AG08395 (cell line): ENCODE data around the gene GPT2.
"Not testable (repeated sequence)": the region's sequence is repeated elsewhere in the genome, so short reads cannot be mapped to it uniquely, and the experiment has no call there.

Experiments
- DNase-seq: peaks from one replicate; pipeline ENCODE4 v3.0.0; 2012; ENCODE audit warnings: mixed read lengths, low spot score

The GPT2 gene

DNA sequence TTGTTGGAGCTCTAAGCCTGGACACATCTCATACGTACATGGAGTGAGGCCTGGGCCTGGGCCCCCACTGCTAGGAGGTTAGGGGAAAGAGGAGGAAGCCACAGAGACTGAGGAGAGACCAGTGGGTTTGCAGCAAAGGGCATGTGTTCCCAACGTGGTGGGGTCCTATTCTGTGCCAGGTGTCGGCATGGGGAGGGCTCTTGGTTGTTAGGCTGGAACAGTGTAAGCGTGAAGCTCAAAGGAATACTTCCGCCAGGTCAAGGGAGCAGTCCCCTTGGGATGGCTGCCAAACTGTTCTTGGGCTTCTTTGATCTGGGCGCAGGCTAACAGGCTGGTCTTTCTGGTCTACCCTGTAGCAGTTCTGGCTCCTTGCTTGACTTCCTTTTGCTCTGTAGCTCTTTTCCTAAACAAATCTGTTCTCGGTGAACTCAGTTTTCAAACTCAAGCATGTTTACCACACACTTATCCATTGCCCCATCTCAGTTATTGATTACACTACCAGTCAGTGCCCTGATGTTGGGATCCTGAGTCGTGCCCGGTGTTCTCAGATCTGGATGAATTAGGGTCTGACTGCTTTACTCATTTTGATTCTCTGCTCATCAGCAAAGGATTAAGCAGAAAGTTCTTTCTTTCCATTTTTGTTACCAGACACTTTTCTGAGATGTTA lies 36.4 kb downstream of the GPT2 start:
- DNase-seq = no peak

DNA sequence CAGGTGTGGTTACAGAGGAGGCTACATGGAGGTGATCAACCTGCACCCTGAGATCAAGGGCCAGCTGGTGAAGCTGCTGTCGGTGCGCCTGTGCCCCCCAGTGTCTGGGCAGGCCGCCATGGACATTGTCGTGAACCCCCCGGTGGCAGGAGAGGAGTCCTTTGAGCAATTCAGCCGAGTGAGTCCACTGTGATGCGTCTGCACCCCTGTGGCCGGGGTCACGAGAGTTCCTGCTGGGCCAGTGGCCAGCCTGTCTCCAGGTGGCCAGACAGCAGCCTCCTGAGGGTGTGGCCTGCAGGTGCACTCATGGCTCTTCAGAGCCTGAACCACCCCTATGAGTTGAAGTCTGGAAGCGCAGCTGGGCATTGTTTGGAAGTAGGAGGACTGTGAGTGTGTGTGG lies 38.1 kb downstream of the GPT2 start:
- DNase-seq = no peak

DNA sequence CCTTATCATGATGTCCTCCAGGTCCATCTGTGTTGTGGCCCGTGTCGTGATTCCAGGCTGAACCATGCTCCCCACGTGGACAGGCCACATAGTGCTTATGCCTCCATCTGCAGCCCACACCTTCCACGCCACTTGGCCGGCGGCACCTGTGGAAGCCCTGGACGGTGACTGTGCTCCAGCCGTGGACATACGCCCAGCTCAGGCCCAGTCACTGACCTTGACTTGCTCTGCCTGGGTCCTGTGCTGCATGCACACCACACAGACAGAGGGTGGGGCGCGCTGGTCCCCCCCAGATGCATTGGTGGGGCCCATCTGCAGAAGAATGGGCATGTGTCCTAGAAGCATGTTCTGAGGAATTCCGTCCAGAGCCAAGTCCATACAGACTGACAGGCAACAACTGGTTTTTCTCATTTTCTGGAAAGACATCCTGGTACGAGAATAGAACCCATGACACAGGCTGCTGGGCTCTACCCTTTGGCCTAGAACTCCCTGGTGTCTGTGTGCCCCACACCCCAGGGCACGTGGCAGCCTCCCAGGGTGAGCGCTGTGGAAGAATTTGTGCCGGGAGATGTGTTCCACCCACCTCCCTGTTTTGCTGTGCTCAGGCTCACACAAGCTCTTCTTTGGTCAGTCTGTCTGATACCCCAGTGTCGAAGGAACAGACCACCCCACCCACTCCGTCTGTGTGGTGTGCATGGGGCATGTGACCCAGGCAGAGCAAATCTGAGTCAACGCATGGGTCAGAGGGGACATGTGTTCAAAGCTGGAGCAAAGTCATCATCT lies 39.5 kb downstream of the GPT2 start:
- no peak for DNase-seq

DNA sequence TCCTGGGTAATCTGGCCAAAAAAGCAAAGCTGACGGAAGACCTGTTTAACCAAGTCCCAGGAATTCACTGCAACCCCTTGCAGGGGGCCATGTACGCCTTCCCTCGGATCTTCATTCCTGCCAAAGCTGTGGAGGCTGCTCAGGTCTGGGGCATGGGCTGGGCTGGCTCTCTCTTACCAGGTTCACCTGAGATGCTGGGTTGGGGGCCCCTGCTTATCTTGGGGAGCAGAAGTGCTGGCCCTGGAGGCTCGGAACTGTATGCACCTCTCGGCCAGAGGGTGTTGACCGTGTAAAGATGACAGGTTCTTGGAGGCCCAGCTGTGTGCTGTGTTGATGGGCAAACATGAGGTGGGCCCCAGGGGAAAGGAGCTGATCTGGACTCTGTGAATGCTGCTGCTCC lies 40.2 kb downstream of the GPT2 start:
- DNase-seq = no peak

DNA sequence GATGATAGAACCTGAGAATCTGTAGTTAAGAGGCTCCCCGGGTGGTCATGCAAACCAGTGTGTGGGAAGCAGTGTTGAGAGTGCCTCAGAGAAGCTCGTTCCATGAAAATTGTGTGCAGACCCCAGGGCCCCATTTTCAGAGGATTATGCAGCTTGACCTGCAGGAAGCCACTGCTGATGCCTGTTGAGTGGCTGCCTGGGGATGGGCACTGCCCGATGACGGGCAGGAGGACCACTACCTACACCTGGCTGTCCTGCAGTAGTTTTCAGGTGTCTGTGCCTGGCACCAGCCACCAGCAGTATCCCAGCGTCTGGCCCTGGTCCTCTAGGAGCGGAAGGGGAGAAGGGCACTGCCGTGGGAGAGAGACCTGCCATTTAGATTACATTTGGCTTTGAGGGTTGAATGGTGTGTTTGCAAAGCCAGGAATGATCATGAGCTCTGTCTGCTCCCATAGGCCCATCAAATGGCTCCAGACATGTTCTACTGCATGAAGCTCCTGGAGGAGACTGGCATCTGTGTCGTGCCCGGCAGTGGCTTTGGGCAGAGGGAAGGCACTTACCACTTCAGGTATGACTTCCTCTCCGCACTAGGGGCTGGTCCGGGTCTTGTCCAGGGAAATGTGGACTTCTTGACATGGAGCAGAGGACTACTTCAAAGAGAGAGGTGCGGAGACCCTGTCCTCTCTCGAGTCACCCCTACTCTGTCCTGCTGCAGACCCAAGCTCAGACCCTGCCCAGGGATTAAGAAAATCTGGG lies 42.5 kb downstream of the GPT2 start:
- no peak for DNase-seq

- DNase-seq = no peak
These were observed 43.1 kb downstream of the GPT2 start for GRCh38 chr16:46927273-46927672.

GRCh38 chr16:46928811-46929210 lies 44.6 kb downstream of the GPT2 start:
- no peak for DNase-seq

- peak; percentile 86 for DNase-seq
These were observed 45.5 kb downstream of the GPT2 start for GRCh38 chr16:46929378-46930332.

- no peak for DNase-seq
These were observed 46.7 kb downstream of the GPT2 start for GRCh38 chr16:46930861-46931260.

GRCh38 chr16:46932802-46933201 lies 48.6 kb downstream of the GPT2 start:
- DNase-seq = no peak

DNA sequence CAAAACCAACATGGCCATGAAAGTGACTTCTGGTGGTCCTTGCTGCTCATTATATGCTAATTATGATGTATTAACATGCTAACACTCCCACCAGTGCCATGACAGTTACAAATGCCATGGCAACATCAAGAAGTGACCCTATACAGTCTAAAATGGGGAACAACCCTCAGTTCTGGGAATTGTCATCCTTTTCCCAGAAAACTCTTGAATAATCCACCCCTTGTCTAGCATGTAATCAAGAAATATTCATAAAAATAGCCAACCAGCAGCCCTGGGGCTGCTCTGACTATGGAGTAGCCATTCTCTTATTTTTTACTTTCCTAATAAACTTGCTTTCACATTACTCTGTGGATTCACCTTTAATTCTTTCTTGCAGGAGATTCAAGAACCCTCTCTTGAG lies 53.4 kb downstream of the GPT2 start:
- no peak for DNase-seq

DNA sequence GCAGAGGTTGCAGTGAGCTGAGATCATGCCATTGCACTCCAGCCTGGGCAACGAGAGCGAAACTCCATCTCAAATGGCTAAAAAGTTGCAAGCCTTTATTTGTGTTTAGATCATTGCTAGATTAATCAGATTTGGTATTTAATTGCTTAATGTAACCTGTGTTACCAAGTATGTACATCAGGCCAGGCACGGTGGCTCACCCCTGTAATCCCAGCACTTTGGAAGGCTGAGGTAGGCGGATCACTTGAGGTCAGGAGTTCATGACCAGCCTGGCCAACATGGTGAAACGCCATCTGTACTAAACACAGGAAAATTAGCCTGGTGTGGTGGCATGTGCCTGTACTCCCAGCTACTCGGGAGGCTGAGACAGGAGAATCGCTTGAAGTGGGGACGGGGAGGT lies 60.6 kb downstream of the GPT2 start:
- not testable (repeated sequence) for DNase-seq

GRCh38 chr16:46947900-46948547 lies 63.9 kb downstream of the GPT2 start:
- DNase-seq = peak; percentile 66

GRCh38 chr16:46948548-46949166 lies 64.5 kb downstream of the GPT2 start:
- DNase-seq = no peak

DNA sequence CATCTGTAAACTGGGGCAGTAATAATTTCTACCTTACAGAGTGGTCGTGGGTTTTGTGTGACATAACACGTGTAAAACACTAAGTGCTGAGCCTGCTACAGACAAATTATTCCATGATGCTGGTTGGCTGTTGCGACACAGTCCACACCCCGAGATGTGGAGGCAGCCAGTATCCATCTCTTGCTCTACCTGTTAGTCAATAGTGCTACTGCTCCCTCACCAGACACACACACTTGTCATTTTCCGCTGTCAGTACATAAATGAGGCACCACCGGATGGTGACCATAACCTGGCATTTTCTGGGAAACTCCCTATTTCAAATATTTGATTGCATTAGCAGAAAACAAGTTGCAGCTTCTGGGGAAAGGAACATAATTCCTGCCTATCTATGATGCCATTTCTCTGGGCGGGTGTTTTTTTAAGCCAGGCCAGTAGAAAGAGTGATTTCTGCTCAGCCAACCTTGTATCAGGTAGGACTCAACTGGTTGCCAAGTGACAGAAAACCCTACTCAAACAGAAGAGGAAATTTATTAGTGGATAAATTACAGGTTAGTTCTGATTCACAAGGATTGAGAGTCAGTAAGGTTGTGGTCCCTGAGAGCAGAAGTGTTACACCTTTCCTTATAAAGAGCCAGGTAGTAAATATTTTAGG lies 65.2 kb downstream of the GPT2 start:
- DNase-seq = no peak

GRCh38 chr16:46950009-46950408 lies 65.8 kb downstream of the GPT2 start:
- no peak for DNase-seq

DNA sequence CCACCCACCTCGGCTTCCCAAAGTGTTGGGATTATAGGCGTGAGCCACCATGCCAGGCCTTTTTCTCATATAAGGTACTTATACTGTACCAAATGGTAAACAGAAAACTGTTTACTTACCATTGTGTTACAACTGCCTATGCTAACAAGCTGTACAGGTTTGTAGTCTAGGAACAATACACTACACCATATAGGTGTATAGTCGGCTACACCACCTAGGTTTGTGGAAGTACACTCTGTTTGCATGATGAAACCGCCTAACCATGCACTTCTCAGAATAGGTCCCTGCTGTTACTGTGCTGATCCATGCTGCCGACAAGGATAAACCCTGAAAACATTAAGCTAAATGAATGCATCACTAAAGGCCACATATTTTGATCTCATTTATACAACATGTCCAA lies 70.4 kb downstream of the GPT2 start:
- DNase-seq = no peak

GRCh38 chr16:46961373-46962353 lies 77.5 kb downstream of the GPT2 start:
- peak; percentile 37 for DNase-seq

- no peak for DNase-seq
These were observed 78.5 kb downstream of the GPT2 start for GRCh38 chr16:46962629-46963028.
